Gastroesophageal sphincter (tissue), 4 donors: Measurements from ENCODE around the gene NAV2. TPM values are rescaled to one million over a fixed set of nuclear protein-coding genes. Genes with fewer than 3 reads are reported as not detected.

ENCODE experiments used
- ATAC-seq: fragments of 150-250 bp; one replicate; pipeline ENCODE4 v1.9.1; 2016; ENCODE audit warnings: mild to moderate bottlenecking, moderate library complexity
- H3K27ac ChIP-seq, 4 donors: fragments of 200-600 bp; sonication (generic) in 3 of 4; 1 replicate in 3 of 4; 2 replicates in 1 of 4; pipeline ENCODE4 v1.5.1; 2016 to 2019
- H3K27me3 ChIP-seq: fragments of 200-600 bp; sonication (generic); one replicate; pipeline ENCODE4 v1.5.1; 2019
- H3K36me3 ChIP-seq, 2 donors: fragments of 200-600 bp; sonication (generic); one replicate each; pipeline ENCODE4 v1.5.1; 2019; ENCODE audit warnings: control low read depth in 1 of 2
- H3K4me1 ChIP-seq, 3 donors: fragments of 200-600 bp; sonication (generic); 1 replicate in 2 of 3; 2 replicates in 1 of 3; pipeline ENCODE4 v1.5.1; 2016 to 2019; ENCODE audit warnings: control low read depth in 2 of 3
- H3K4me3 ChIP-seq, 2 donors: fragments of 200-600 bp; sonication (generic); one replicate each; pipeline ENCODE4 v1.5.1; 2019; ENCODE audit warnings: mild to moderate bottlenecking in 1 of 2, moderate library complexity in 1 of 2
- H3K9me3 ChIP-seq, 3 donors: fragments of 200-600 bp; sonication (generic); one replicate each; pipeline ENCODE4 v1.5.1; 2017 to 2019; ENCODE audit warnings: control low read depth in 2 of 3
- CTCF ChIP-seq, 4 experiments: fragments of 200-600 bp in 2 of 4; fragments of 450-650 bp in 2 of 4; sonication (generic) in 1 of 4; IDR thresholded peaks; one replicate each; pipeline ENCODE4 v1.5.1; 2017 to 2019; ENCODE audit warnings: antibody characterized with exemption in 4 of 4, mild to moderate bottlenecking in 2 of 4, moderate library complexity in 2 of 4
- EP300 ChIP-seq: sonication (generic); formaldehyde crosslinking; IDR thresholded peaks from one replicate; pipeline ENCODE4 v1.6.1; 2017; ENCODE audit warnings: antibody characterized with exemption, mild to moderate bottlenecking
- POLR2A ChIP-seq, 2 donors: fragments of 450-650 bp; IDR thresholded peaks; one replicate each; pipeline ENCODE4 v1.6.1; 2017; ENCODE audit warnings: antibody characterized with exemption in 2 of 2, mild to moderate bottlenecking in 2 of 2, moderate library complexity in 1 of 2
- POLR2AphosphoS5 ChIP-seq: sonication (generic); formaldehyde crosslinking; IDR thresholded peaks from one replicate; pipeline ENCODE4 v1.6.1; 2017; ENCODE audit warnings: antibody characterized with exemption
- WGBS, 2 donors: methylation state at CpG; one replicate each; pipeline ENCODE4 v1.1.5; 2018; ENCODE audit warnings: low coverage in 1 of 2; 5-methylcytosine and 5-hydroxymethylcytosine counted together
- total RNA-seq, 4 donors: library from RNA; depleted of rRNA; stranded (reverse); fragments of >200 nt; gene quantifications; one replicate each; pipeline ENCODE4 v1.1.0, GENCODE V29; 2016

Gene NAV2
- total RNA-seq, 4 donors from 2014 or later, result 19.5 to 57.1 (median 43.4) TPM

GRCh38 chr11:20030472-20030871, 317.8 kb downstream of the NAV2 start:
- Histone ChIP-seq H3K27me3 (no peaks in the 10 kb centered on the region), H3K9me3 (no peaks in the 10 kb centered on the region), H3K4me1 (peaks cover 0 to 21% (median 6%) of the 10 kb centered on the region in 3 donors), H3K4me3 (no peak overlapping the region), H3K27ac (no peak overlapping the region), H3K36me3 (peaks cover 0 to 3% of the 10 kb centered on the region in 2 donors)
- TF ChIP-seq CTCF (IDR thresholded peaks at IDR 0.05) (no peak), EP300 (no peak), POLR2A (IDR thresholded peaks at IDR 0.05) (no peak), POLR2AphosphoS5 (no peak)
- 78 to 92% methylated on average over 1 of the region's 1 CpG for WGBS, 2 donors
- no peak for ATAC-seq

- TF ChIP-seq POLR2A (IDR thresholded peaks at IDR 0.05) (no peak), POLR2AphosphoS5 (no peak), CTCF (IDR thresholded peaks at IDR 0.05) (no peak), EP300 (no peak)
- H3K27ac ChIP-seq, result no peak overlapping the region
- WGBS, 2 donors, result 55 to 63% methylated on average over 5 to 7 of the region's 7 CpGs
- ATAC-seq, result no peak
- H3K36me3 ChIP-seq, result peaks cover 0 to 12% of the 10 kb centered on the region in 2 donors
- H3K27me3 ChIP-seq, result no peaks in the 10 kb centered on the region
- H3K4me3 ChIP-seq, result no peak overlapping the region
- peaks cover 0 to 20% (median 6%) of the 10 kb centered on the region in 3 donors for H3K4me1 ChIP-seq
- no peaks in the 10 kb centered on the region for H3K9me3 ChIP-seq
Measured at GRCh38 chr11:20031155-20032001, 318.7 kb downstream of the NAV2 start.

GRCh38 chr11:20032127-20032526, 319.5 kb downstream of the NAV2 start:
- ATAC-seq, result no peak
- Histone ChIP-seq H3K4me1 (peaks cover 0 to 16% (median 5%) of the 10 kb centered on the region in 3 donors), H3K9me3 (no peaks in the 10 kb centered on the region), H3K27ac (no peak overlapping the region), H3K36me3 (peaks cover 0 to 19% of the 10 kb centered on the region in 2 donors), H3K27me3 (no peaks in the 10 kb centered on the region), H3K4me3 (no peak overlapping the region)
- TF ChIP-seq CTCF (IDR thresholded peaks at IDR 0.05) (no peak), EP300 (no peak), POLR2A (IDR thresholded peaks at IDR 0.05) (no peak), POLR2AphosphoS5 (no peak)
- WGBS, 2 donors, result 74 to 79% methylated on average over 5 of the region's 5 CpGs

GRCh38 chr11:20032577-20033260, 320.1 kb downstream of the NAV2 start:
- ATAC-seq, result no peak

More at GRCh38 chr11:20032577-20033260, 320.1 kb downstream of the NAV2 start:
- TF ChIP-seq EP300 (no peak), POLR2A (IDR thresholded peaks at IDR 0.05) (no peak), CTCF (IDR thresholded peaks at IDR 0.05) (no peak)
- H3K4me3 ChIP-seq, result no peak overlapping the region
- WGBS, 2 donors, result 79 to 94% methylated on average over 4 to 6 of the region's 7 CpGs
- H3K9me3 ChIP-seq, result no peaks in the 10 kb centered on the region
- H3K27me3 ChIP-seq, result no peaks in the 10 kb centered on the region
- H3K36me3 ChIP-seq, result peaks cover 0 to 23% of the 10 kb centered on the region in 2 donors
- no peak overlapping the region for H3K27ac ChIP-seq
- H3K4me1 ChIP-seq, result peaks cover 0 to 11% (median 2%) of the 10 kb centered on the region in 3 donors
